Measurements from ENCODE around the gene RP2.

Gene RP2

DNA sequence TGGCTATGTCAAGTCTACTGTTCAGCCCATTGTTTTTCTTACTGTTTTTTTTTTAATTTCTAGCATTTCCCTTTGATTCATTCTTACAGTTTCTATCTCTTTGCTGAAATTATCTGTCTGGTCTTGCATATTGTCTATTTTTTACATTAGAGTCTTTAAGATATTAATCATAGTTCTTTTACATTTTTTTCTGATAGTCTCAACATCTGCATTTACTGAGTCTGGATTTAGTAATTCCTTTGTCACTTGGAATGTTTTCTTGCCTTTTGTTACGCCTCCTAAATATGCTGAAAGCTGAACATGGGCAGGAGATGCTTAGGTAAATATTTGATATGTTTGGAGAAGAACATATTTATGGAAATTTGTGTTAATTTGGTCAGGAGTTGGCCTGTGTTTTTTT, 85.8 kb downstream of the RP2 start:
- no peak for DNase-seq

DNA sequence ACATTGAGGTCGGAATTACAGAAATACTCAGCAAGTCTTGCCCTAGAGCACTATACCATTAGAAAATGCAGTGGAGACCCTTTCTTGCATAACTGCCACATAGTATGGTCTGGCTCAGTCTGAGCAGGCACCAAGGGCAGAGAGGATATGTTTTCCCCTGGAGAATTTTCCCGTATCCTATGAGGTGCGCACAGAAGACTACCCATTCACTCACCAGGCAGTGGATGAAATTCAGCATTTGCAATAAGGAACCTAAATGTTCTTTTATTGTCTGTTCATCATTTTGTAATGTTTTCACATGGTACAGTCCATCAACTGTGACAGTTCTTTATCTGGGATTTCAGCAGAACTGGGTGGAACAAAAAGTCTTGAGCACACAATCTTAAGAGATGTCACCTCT, 90.9 kb downstream of the RP2 start:
- DNase-seq = no peak

DNA sequence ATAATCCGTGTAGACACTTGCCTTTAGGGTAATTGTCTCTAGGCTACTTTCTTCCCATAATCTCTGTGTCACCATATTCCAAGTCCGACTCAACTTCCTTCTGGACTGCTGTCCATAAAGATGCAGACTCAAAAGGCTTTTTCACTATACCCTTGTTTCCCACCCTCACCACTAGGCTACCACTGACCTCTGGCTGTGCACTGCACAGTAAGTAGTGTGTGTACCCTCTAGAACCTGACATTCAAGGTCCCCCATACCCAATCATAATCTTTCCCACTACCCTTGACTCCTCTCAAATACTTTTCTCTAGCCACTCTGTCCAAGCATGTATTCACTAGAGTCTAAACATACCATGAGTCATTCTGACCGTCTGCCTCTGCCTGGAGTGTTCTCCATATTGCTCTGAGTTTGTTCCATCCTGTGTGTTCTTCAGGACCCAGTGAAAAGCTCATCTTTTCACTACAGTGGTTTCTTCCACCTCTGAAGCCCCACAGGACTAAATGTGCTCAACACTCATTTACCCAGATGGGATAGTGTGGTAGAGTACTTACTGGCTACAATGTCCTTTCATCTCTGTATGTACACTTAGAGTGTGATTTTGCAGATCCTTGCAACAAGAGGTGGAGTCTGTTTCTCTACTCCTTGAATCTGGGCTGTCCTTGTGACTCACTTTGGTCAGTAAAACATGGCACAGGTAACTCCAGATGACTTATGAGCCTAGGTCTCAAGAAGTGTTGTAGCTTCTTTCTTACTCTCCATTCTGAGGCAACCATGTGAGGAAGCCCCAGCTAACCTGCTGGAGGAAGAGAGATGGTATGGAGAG, 92.8 kb downstream of the RP2 start:
- no peak for DNase-seq

Data from DMS79 treated with DMSO at 0.1 percent for 48 hours (cell line).